ENCODE data around the gene CCR5.
A peak's percentile ranks its signal among the peaks of the same experiment; 100 is the strongest.
"Not testable (repeated sequence)": the region's sequence is repeated elsewhere in the genome, so short reads cannot be mapped to it uniquely, and the experiment has no call there.

Gene CCR5

DNA sequence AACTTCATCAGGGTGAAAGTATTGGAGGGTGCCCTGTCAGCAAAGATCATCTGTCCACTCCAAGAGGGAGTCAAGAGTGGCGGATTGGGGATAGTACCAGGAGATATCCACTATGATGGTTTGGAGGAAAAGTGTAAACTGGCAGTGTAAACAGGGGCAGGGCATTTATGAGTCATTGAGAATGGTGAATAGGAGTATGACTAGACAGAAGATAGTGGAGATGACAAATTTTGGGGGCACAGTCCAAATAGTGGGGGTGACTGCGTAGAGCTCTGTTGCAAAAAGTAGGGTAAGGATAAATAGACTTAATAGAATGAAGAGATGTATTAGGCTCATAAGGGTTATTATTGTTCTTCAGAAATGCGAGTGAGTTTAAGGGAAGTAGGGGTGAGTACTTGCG, 18.1 kb downstream of the CCR5 start:
- not testable (repeated sequence) for DNase-seq

DNA sequence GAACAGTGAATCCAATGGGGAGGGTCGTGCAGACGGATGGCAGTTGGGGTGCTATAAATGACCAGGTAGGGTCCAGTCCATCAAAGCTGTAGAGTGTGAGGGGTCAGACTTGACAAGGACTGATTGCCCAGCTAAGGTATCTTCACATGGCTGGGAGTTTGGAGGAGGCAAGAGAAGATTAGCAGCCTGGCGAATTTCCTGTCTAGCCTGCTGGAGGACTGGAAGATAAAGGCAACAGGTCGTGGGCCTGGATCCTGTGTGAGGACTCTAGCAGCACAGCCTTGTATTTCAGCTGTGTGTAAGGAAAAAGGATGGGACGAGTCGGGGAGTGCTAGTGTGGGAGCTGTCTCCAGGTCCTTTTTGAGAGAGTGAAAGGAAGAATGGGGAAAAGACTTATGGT, 18.6 kb downstream of the CCR5 start:
- no peak for DNase-seq

DNA sequence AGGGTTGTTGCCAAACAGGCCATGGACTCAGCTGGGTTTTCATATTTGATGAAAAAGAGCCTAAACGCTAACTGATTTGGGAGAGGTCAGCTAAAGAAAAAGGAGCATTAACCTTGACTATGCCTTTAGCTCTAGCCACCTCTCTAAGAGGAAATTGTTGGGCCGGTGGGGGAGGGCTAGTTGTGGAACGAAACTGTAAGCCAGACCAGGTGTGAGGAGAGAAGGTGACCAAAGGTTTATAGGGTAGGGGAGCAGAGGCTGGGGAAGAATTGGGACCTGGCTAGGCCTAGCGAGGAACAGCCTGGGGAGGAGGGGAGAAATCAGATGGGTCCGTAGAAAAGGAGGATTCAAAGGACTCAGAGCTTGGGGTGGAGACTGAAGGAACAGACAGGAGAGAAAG, 20.8 kb downstream of the CCR5 start:
- not testable (repeated sequence) for DNase-seq

DNA sequence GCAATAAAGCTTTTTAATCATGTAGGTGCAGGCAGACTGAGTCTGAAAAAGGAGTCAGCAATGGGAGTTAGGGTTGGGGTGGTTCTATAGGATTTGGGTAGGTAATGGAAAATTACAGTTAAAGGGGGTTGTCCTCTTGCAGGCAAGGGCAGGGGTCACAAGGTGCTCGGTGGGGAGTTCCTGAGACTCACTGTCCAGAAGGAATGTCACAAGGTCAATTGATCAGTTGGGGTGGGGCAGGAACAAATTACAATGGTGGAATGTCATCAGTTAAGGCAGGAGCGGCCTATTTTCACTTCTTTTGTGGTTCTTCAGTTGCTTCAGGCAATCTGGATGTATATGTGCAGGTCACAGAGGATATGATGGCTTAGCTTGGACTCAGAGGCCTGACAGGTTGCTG, 22.3 kb downstream of the CCR5 start:
- DNase-seq, result no peak

DNA sequence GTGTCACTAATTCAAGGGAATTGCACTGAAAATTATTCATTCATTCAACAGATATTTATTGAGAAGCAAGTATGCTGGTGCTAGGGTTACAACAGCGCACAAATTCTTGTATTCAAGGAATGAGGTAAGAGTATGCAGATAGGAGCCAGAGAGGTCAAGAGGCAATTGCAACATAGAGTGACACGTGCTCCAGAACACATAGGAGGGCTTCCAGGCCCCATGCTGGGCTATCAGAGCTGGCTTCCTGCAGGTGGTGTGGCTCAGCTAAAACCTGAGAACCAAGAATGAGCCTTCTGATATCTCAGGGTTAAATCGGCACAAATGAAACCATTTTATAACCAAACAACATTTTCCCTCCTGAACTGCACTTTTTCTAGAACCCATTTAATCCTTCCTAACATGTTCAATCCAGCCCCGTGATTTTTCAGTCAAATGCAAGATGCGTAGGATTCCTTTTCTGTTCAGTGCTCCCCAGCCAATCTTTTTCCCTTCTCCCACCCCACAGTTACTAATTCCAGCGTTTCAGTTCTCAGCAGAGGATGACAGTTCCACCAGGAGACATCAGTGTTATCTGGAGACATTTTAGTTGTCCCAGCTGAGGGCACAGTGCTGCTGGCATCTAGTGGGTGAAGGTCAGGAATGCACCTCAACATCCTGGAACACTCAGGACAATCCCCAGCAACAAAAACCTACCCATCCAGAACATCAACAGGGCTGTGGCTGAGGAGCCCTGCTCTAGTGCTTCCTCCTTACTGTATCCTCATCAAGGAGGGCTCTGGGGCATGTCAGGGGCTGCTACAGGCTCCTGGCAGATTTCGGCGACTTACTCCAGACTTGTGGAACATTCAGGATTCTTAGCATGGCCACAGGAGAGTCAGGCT, 23.0 kb downstream of the CCR5 start:
- DNase-seq, result no peak

DNA sequence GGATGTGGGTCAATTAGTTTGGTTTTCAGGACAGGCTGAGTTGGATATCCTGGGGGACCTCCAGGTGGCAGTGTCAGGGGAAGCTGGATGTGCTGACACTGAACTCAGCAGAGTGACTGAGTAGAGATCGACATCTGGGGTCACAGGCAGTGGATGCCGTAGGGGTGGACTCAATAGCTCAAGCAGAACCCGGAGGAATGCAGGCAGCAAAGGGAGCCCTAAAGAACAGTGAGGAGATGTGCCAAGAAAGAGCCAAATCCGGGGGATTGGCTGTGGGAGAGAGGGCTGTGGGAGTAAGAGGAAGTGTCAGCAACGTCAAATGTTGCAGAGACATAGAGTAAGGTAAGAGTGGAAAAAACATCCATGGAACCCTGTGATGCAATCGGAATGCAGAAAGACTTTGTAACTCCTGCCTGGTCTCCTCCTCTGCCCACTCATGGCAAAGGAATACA, 24.5 kb downstream of the CCR5 start:
- no peak for DNase-seq

DNA sequence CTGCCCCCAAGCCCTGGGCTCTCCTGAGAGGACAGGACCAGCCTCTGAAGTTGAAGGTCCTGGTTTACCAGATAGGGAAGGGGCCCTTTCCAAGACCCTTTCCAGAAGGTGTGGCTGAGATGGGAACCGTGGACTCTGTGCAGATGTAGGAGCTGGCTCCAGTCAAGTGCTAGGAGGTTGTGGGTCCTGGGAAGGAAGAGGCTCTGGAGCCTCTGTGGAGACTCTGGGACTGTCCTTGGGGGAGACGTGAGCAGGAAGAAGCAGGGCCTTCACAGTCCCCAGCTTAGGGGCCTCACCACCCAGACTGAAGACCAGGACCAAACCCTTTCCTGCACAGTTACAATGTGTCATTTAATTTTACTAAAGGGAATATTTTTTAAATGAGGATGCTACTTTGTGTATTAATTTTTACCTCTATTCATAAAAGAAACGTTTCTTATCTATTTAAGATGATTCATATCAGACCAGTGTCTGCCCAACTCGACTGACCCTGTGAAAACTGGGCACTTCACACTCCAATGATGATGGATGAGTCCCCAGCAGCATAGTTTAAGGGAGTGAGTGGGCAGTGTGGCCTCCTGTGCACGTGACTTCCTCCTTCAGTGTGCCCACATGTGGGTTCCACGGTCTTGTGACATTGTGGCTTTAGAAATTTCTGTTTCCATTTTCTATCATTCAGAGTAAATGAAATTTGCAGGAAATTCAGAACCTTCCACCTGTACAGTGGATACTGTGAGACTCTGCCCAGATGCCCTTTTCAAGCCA, 25.2 kb downstream of the CCR5 start:
- DNase-seq, result peak; percentile 34

DNA sequence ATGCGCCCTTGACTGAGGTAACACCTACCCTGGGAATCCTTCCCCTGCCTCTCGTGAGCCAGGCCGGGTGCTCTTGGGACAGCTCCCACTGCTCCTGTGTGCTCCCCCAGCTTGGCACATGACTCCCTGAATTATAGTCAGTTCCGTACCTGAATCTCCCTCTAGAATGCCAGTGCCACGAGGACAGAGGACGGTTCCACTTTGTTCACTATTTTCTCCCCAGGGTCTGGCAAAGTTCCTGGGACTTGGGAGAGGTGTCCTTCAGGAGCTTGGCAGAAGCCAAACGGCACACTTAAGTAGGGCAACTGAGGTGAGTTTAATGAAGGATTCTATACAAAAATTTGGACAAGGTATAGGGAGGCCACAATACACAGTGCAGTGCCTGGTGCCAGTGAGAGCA, 26.4 kb downstream of the CCR5 start:
- DNase-seq, result no peak

DNA sequence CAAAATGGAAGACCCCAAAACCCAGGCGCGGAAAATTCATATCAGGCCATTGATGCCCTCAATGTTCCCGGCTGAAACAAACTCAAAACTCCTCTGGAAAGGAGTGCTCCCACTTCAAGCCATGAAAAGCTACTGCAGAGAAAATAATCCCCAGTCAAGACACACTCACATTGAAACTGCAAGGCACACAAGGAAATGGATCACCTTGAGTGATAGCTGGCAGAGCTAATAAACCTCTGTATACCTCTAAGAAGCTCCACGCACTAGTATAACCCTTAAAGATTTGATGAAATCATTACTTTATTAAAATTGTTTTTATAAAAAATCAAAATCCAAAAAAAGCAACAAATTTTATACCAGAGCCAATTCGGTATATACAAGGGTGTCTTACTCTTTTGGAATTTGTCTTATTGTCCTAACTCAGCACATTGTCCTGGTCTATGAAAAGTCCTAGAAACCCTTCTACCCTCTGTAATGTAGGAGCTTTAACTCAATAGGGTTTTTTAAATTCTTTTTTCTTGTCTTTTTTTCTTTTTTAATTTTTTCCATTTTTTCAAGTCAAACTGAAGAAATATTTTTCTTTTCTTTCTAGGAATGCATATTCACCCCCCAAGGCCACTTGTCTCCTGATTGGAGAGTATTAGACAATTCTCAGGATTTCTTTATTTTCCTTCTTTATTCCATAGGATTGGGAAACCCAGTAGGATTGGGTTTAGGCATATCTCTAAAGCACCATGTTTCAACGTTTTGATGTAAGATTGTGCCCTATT, 27.6 kb downstream of the CCR5 start:
- DNase-seq, result no peak

DNA sequence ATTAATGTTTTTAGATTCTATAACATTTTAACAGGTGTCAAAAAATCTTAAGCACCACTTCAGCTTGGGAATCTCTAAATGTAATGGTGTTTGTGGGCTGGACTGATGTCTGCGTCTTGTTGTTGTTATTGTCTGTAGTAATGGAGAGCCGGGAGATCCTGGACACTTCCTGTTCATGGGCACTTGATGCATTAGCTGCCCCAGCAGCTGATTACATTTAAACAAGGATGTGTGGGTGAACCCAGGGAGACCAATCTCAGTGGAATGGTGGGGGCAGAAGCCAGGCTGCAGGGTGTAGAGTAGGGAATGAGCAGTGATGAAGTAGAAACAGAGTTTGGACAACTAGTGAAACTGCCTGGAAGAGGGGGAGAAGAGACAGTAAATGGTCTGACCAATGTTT, 28.4 kb downstream of the CCR5 start:
- DNase-seq, result no peak

DNA sequence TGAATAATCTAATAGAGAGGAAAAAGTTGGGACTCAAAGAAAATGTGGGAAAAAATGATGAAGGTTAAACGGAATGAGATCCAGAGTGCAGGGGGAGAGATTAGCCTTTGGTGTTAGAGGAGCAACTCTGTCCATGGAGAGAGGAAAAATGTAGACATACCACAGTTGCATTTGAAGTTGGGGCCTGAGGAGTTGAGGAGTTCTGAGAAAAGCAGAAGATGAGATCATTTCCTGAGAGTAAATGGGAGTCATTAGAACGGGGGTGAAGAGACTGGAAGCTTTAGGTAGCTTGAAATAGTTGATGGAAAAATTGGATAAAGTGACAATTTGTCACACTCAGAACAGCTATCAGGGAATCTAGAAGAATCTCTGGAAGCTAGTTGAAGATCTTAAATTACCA, 28.8 kb downstream of the CCR5 start:
- no peak for DNase-seq

DNA sequence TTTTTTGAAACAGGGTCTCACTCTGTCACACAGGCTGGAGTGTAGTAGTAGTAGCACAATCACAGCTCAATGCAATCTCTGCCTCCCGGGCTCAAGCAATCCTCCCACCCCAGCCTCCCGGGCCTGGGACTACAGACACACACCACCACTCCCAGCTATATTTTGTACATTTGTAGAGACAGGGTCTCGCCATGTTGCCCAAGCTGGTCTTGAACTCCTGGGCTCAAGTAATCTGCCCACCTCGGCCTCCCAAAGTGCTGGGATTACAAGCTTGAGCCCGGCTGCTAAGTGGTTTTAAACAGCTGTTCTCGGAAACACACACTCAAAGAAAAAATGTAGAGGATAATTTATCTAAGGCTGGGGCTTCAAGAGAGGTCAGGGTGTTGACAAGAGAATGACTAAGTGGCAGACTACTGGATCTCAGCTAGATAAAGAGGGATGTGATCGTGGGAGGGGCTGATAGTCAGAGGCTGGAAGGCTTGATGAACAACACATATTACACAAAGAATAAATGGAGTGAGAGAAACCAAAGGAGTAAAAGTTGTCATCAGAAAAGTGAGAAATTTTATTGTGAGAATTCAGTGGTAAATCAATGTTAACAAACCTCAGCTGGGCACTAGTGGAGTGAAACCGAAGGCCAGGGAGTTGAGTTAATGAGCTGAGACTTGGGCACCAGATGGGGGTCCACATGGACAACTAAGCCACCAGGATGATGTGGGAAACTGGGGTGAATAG, 29.4 kb downstream of the CCR5 start:
- no peak for DNase-seq

DNA sequence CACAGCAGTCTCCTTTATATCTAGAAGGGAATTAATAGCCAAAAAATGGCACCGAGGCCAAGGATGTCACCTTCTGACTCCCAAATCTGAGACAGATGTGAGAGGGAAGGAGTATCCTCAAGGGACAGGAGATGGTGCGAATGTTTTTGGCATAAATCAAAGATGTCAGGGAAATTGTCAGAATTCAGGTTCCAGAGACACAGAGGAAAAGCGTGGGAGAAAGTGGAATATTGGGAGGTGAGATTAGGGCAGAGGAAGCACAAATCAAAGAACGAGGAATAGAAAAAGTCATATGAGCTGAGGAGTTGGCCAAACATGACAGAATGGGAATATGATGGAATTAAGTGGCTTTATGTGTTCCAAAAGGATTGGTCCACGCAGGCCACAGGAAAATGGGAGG, 30.1 kb downstream of the CCR5 start:
- no peak for DNase-seq

DNA sequence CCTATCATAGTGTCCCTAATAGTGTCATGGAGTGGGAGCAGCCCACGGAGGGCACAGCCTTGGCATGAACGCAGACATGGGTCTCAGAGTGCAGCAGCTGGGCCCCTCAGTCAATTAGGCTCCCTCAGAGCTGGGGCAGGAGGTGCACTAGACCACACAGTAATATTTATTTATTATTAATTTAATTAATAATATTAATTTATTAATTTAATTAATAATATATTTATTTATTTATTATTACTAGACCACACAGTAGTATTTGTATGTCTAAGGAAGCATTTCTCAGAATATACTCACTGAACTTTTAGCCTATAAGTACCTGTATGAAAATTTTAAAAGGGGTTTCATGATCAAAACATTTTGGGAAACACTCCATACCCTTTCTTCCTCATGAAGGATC, 30.8 kb downstream of the CCR5 start:
- DNase-seq, result no peak

DNA sequence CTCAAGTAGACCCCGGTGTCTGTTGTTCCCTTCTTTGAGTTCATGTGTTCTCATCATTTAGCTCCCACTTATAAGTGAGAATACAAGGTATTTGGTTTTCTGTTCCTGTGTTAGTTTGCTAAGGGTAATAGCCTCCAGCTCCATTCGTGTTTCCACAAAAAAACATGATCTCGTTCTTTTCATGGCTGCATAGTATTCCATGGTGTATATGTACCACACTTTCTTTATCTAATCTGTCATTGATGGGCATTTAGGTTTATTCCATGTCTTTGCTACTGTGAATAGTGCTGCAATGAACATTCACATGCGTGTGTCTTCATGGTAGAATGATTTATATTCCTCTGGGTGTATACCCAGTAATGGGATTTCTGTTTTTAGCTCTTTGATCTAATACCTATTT, 32.2 kb downstream of the CCR5 start:
- not testable (repeated sequence) for DNase-seq

DNA sequence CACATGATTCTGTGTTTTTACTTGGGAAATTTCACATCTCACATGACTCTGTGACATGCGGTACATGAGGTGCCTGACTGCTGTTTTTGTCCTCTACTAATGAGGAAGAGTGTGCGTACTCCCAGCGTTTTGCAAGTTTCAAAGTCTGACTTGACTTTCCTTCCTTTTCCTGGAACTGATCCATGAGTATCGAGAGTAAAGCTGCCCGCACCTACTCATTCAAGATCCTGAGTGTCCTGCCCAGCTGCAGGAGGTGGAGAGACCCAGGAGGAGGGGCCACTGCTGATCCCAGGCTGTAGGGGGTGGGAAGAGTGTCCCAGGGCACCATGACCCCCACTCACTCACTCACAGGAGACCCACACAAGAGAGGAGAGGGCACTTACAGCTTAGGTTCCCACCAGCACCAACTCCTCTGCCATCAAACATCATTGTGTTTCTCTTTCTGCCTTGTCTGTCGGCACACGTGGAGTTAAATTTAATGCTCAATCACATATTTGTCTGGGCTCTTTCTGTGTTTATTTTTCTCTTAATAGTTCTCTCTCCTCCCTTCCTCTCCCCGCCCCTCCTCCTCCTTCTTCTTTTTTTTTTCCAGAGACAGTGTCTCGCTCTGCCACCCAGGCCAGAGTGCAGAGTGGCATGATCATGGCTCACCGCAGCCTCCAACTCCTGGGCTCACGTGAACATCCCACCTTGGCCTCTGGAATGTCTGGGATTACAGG, 34.7 kb downstream of the CCR5 start:
- DNase-seq, result peak; percentile 50

DNA sequence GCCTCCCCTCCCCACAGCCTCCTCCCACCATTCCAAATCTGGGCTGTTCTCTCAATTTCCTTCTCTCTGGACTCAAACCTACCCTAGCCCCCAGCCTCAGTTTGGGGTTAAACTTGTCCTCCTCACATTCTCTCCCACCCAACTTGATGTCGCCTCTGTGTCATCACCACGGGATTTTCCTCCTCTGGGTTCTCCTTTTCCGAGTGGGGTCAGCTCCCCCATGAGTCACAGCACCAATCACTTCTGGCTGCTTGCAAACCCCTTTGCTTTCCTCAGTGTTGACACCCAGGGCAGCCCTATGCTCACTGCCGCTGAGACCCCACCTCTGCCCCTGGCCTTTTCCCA, 35.7 kb downstream of the CCR5 start:
- DNase-seq, result peak; percentile 80

DNA sequence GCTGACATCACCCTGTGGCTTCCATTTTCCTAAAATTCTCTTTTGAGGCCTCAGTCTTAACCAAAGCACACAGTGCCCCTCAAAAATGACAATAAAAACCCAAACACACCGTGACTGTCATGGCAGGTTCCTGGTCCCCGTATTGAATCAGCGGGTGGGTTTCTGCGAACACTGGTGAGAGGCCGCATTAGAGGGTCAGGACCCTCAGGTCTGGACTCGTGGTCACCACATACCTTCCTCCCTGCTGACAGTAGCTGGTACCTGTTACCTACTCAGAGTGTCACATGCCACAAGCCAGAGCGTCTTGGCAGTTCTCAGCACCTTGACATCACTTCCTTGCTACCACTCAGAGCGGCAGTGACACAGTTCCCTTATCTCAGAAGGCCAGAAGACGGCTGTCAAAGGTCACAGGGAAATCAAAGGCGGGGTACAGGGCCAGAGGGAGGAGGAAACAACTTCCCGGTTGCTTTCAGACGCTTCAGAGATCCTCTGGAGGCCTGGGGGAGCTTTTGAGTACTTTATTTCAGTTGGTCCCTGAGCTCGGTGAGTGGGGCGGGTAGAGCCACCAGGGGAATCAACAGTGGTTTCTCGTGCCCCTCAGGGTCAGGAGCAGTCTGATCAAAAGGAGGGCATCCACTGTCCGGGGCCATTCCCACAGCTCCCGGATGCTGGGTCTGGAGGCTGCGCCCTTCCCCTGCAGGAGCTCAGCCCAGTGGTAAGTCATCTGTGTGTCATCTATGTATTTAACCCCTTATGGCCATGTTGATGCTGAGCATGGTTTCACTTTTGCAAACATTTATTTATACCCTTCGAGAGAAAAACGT, 36.3 kb downstream of the CCR5 start, which contains the start of the genes CCR5AS and CCRL2:
Gene CCR5AS (minus strand): TSS at position 279 of the 824 bp plus-strand sequence.
Gene CCRL2 (plus strand): TSS at position 472 of the 824 bp plus-strand sequence. CDS start 821 bp downstream, outside the sequence.
- DNase-seq, result peak; percentile 77

DNA sequence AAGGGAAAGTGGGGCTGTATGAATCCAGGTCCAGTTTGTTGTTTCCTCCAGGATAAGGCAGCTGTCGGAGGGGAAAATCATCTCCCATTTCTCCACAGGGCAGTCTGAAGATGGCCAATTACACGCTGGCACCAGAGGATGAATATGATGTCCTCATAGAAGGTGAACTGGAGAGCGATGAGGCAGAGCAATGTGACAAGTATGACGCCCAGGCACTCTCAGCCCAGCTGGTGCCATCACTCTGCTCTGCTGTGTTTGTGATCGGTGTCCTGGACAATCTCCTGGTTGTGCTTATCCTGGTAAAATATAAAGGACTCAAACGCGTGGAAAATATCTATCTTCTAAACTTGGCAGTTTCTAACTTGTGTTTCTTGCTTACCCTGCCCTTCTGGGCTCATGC, 37.2 kb downstream of the CCR5 start:
- no peak for DNase-seq

DNA sequence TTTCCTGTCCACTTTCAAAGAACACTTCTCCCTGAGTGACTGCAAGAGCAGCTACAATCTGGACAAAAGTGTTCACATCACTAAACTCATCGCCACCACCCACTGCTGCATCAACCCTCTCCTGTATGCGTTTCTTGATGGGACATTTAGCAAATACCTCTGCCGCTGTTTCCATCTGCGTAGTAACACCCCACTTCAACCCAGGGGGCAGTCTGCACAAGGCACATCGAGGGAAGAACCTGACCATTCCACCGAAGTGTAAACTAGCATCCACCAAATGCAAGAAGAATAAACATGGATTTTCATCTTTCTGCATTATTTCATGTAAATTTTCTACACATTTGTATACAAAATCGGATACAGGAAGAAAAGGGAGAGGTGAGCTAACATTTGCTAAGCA, 38.1 kb downstream of the CCR5 start:
- no peak for DNase-seq

Measured in CD4-positive, alpha-beta T cell treated with Interferon gamma for 1 hour (primary cell).